HG03558 (cell line): ENCODE results near the gene PNMA3.
"Not testable (repeated sequence)": the region's sequence is repeated elsewhere in the genome, so short reads cannot be mapped to it uniquely, and the experiment has no call there.

Experiments
- ATAC-seq: cut with Tn5 transposase; IDR thresholded peaks from one replicate; pipeline ENCODE4 v1.9.1; 2021; ENCODE audit warnings: moderate number of reproducible peaks; ENCODE audit not compliant: unreplicated experiment; ENCODE audit errors: extremely low read depth

Gene PNMA3, protein sequence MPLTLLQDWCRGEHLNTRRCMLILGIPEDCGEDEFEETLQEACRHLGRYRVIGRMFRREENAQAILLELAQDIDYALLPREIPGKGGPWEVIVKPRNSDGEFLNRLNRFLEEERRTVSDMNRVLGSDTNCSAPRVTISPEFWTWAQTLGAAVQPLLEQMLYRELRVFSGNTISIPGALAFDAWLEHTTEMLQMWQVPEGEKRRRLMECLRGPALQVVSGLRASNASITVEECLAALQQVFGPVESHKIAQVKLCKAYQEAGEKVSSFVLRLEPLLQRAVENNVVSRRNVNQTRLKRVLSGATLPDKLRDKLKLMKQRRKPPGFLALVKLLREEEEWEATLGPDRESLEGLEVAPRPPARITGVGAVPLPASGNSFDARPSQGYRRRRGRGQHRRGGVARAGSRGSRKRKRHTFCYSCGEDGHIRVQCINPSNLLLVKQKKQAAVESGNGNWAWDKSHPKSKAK

DNA sequence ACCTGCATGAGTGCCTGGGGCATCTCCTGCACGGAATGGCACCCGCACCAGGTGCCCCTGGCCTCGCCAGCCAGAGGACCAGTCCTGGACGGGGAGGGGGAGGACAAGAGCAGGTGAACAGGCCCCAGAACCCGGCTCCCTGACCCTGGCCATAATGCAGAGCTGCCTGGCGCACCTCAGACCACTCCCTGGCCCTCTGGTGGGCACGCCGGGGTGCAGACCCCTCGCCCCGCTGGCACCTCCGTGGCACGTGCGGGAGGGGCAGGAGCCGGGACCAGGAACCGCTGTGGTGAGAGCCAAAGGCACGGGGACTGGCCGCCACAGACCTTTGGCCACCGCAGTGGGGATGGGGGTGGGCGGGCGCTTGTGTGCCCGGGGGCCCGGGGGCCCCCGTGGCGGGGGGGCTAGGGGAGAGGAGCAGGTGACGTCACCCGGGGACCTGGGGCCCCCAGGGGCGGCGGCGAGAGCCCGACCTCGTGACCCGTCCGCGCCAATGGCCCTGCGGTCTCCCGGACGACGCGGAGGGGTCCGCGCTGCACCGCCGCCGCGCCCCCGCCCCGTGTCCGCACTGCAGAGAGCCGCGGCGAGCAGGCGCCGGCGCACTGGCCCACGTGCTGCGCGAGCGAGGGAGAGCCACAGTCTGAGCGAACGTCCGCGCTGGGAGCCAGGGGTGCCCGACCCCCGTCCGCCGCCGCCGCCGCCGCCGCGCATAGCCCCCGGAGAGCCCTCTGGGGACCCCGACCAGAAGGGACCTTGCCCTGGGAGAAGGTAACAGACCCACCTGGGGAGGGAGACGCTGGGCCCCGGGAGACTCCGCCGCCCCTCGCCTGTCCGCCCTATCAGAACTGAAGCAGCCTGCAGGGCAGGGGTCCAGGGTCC lies at the start of gene PNMA3:
Gene PNMA3, plus strand, starts transcription at position 600 of the 879 bp plus-strand sequence. CDS start 586 bp downstream, outside the sequence.
- ATAC-seq: no peak

DNA sequence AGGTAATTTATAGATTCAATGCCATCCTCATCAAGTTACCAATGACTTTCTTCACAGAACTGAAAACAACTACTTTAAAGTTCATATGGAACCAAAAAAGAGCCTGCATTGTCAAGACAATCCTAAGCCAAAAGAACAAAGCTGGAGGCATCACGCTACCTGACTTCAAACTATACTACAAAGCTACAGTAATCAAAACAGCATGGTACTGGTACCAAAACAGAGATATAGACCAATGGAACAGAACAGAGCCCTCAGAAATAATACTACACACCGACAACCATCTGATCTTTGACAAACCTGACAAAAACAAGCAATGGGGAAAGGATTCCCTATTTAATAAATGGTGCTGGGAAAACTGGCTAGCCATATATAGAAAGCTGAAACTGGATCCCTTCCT lies 39.1 kb upstream of the PNMA3 start:
- not testable (repeated sequence) for ATAC-seq

DNA sequence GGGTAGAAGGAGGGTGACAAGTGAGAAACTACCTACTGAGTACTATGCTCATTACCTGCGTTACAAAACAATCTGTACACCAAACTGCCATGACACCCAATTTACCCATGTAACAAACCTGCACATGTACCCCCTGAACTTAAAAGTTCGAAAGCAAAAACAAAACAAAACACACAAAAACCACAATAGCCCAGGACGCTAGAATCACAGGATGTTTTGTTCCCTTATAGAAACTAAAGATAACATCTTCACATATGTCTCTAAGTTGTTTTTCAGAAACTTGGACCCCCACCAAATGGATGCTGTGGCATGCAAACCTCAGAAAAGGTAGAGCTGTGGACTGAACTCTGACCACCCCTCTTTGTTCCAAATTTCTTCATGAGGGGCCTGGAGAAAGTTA lies 37.1 kb upstream of the PNMA3 start:
- no peak for ATAC-seq

DNA sequence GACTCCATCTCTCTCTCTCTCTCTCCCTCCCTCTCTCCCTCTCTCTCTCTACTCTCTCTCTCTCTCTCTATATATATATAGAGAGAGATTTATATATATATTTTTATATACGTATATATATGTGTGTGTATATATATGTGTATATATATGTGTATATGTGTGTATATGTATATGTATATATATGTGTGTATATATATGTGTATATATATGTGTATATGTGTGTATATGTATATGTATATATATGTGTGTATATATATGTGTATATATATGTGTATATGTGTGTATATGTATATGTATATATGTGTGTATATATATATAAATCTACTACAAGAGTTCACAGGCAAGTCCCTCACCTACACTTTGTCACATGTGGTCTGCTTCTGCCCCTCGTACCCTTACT lies 29.8 kb upstream of the PNMA3 start:
- not testable (repeated sequence) for ATAC-seq

DNA sequence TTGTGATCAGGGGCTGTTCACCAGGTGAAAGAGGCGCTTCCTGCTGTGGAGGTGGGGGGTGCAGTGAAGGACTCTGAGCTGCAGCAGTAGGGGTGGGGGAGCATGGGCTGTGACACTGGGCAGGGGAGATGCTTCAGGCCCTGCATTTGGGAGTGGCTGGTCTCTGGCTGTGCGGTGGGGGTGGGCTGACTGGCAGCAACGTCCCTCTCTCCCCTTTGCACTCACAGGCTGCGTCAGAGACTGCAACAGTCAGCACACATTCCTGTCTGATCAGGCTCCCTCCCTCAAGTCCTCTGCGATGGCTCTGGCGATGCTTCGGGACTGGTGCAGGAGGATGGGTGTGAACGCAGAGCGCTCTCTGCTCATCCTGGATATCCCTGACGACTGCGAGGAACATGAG lies 27.8 kb upstream of the PNMA3 start:
- not testable (repeated sequence) for ATAC-seq

DNA sequence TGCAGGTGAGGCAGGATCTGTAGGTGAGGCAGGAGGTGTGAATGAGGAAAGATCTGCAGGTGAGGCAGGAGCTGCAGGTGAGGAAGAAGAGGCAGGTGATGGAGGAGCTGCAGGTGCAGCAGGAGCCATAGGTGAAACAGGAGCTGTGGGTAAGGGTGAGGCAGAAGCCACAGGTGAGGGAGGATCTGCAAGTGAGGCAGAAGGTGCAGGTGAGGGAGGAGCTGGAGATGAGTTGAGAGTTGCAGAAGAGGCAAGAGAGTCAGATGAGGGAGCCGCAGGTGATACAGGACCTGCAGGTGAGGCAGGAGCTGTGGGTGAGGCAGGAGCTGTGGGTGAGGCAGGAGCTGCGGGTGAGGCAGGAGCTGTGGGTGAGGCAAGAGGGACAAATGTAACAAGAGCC lies 27.1 kb upstream of the PNMA3 start:
- ATAC-seq: no peak

DNA sequence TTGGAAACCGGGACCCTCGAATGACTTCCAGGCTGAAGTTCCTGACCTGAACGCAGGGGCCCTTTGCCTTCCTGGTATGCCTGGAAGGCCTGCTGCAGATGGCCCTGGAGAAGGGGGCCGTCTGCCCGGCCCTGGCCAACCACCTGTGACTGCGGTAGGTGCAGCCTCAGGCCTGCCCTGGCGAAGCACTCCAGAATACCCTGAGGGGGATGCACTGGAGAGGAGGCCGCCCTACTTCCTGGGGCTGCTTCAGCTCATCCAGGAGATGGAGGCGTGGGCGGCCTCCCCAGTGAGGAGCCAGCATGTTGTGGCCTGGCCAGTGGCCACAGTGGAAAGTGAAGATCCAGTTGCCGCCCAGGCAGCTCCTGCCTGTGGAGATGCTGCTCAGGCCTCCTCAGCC lies 26.4 kb upstream of the PNMA3 start:
- ATAC-seq: no peak

DNA sequence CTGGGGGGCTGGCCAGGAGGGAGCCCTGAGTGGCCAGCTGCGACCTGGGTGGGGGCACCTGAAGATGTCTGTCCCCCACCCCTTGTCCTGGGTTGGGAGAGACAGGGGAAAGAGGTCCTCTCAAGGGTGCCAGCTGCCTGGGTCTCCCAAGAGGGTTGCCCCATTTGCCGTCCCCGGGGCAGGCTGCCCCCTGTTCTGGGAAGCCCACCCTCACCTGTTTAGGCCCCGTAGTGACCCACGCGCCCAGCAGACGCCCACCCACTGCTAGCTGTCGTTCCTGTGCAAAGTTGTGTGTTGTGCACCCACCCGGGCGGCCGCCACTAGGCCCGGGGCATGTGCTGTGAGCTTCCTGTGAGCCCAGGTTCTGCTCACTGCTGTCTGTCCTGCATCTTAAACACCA lies 25.5 kb upstream of the PNMA3 start:
- no peak for ATAC-seq

DNA sequence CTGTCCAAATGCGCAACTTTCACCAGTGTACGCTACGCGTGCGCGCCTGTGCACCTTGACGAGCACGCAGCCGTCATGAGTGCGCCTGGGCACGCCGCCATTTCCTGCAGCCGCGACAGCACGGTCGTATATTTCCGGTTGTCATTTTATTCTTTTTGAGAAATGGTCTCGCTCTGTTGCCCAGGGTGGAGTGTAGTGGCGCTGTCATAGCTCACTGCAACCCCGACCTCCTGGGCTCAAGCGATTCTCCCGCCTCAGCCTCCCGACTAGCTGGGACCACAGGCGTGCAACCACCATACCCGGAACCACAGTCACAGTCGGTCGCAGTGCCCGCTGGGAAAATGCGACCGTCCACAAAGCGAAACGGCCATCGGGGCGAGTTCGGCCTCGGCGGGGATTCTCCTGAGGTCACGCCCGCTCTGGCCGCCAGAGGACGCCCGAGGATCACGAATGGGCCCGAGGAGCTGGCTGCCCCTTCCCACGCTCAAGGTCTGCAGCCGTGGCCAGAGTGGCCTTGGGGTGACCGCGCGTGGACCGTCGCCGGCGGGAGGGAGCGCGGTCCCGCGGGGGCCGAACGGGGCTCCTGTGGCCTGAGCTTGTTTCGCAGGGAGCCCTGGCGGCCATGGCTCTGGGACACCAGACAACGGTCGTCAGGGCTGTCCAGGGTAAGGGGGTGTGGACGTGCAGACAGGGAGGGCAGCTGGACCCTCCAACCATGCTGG lies 23.7 kb upstream of the PNMA3 start:
- no peak for ATAC-seq

DNA sequence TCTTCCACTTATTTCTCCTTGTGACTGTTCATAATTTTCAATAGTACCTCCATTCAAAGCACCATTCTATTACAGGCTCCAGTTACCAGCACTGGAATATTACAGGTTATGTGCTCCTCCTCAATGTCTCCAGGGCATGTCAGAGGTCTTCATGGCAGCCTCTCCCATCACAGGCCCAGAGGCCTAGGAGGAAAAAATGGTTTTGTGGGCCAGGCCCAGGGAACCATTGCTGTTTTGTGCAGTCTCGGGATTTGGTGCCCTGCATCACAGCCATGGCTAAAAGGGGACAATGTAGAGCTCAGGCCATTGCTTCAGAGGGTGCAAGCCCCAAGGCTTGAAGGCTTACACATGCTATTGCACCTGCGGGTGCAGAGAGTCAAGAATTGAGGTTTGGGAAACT lies 7.2 kb upstream of the PNMA3 start:
- no peak for ATAC-seq

DNA sequence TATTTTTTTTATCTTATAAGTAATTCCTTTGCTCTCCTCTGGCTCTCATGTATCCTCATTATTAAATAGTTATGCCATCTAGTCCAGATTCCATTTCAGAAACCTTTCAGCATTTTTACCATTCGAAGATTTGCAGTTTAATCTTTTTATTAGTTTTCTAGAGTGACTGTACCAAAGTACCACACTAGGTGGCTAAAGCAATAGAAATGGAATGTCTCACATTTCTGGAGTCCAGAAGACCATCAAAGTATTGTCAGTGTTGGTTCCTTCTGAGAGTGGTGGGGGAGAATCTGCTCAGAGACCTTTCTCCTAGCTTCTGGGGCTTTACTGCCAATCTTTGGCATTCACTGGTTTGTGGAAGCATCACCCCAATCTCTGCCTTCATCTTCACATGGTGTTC lies 3.7 kb upstream of the PNMA3 start:
- ATAC-seq: no peak

DNA sequence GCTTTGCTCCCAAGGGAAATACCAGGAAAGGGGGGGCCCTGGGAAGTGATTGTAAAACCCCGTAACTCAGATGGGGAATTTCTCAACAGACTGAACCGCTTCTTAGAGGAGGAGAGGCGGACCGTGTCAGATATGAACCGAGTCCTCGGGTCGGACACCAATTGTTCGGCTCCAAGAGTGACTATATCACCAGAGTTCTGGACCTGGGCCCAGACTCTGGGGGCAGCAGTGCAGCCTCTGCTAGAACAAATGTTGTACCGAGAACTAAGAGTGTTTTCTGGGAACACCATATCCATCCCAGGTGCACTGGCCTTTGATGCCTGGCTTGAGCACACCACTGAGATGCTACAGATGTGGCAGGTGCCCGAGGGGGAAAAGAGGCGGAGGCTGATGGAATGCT lies 1.0 kb downstream of the PNMA3 start:
- ATAC-seq: no peak

DNA sequence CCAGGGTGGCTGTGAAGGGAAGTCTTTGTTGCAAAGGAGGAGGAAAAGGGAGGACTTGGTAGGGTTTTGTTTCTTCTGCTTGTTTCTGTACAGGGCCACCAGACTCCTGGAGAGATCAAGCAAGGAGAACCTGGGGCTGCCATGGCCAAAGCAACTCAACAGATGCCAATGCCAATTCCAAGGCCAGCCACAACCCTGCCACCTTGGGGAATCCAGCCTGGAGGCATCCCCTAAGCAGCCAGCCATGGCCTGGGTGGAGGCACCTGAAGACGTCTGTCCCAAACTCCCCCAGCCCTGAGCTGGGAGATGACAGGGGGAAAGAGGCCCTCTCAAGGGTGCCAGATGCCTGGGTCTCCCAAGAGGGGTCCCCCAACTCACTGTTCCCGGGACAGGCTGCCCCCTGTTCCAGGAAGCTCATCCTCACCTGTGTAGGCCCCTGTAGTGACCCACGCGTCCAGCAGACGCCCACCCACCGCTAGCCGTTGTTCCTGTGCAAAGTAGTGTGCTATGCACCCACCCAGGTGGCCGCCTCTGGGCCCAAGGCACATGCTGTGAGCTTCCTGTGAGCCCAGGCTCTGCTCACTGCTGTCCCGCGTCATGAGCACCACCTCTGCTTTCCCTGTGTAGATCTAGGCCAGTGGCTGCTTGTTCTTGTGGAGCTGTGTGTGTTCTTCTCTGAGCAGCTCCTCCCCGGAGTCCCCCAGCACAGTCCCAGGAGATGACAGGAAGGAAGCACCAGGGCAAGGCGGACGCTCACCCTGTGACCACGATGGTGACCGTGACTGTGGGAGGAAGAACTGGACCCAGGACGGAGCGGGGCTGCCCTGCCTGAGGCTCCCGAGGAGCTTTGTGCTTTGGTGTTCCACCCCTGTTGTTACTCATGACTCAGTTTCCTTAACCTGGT lies 3.2 kb downstream of the PNMA3 start:
- no peak for ATAC-seq

DNA sequence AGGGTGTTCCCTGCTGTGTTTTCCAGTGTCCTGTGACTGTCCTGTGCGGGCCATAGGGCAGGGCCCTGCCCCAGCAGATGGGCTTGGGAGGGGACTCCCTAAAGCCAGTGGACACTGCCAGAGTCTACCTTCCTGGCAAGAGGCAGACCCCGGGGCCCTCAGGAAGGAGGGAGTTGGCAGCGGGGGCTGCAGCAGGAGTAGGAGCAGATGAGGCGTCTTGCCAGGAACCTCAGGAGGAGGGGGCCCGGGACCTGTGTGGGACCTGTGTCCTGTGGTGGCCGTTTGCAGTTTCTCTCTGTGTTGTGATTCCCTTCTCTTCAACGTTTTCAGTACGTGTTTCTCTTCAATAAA lies 3.8 kb downstream of the PNMA3 start:
- no peak for ATAC-seq

DNA sequence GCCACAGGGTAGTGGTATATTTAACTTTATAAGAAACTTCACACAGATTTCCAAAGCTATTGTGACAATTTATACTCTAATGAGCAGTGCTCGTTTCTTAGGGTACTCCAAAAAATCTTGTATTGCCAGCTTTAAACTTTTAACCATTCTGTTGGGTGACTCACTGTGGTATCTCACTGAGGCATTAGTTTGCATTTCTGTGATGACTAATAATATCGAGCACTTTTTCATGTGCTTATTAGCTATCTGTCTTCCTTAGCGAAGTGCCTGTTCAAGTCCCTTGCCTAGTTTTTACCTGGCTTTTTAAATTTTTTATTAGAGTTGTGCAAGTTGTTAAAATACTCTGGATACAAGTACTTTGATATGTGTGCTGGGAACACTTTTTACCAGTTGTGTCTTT lies 5.5 kb downstream of the PNMA3 start:
- no peak for ATAC-seq

DNA sequence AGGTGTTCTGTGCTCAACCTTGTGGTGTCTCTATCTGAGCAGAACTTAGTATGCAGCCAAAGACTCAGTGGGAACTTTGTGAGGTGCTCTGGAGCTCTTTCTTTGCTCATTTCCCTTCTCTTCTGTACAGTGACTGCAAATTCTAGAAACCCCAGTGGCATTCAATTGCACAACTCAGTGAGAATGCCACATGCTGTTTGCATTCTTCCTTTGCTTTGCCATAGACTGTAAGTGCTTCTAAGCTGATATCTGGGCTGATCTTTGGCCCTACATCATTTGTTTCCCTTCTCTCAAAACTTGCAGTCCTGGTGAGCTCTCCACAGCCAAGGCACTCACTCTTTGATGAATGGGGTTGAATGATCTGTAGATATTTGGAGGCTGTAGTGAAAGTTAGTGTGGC lies 7.0 kb downstream of the PNMA3 start:
- no peak for ATAC-seq

DNA sequence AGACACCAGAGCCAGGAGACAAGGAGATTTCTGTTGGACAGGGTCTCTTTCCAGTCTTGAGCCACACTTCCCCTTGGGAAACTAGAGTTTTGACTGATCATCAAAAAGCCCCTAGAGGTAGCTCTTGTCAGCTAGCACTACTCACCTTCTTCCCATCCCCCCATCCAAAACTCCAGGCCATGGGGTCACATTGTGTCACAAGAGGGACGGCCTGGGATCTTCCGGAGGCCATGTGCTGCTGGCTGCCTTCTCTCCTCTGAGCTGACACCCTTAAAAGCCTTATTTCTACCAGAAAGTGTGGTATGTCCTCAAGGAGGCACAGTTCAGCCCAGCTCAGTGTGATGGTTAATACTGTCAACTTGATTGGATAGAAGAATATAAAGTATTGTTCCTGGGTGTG lies 7.8 kb downstream of the PNMA3 start:
- no peak for ATAC-seq

DNA sequence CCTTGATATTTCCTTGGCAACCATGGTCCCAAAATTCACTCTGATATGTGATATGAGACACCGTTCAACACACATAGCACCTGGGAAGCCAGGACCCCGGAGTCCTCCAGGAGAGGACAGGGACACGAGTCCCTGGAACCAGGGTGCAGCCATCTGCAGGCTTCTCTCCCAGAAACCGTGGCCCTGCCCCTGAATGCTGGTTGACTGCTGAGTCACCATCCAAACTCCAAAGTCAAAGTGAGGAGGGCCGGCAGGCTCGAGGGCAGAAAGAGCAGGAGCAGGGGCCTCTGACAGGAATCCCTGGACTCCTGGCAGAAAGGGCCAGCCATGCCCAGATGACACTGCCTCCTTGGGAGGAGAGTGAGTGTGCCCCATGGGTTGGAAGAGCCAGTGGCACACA lies 9.1 kb downstream of the PNMA3 start:
- no peak for ATAC-seq

DNA sequence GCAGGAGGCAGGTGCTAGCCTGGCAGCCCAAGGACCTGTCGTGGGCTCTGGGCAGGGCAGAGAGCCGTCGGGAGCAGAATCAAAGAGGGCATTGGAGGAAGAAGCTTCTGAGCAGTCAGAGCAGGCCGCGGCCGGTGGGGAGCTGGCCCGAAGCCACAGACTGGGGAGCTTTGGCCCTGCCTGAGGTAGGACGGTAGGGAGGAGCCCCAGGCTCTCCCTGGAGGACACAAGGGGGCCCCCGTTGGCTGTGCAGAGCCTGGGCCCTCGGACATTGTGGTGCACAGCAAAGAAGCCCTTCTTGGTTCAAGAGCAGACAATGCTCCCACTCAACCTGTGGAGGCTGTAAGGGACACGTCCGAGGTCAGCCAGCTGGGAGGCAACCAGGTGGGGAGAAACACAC lies 10.1 kb downstream of the PNMA3 start:
- ATAC-seq: not testable (repeated sequence)
